ENCODE results near the gene SLC38A8. TPM values are rescaled to one million over a fixed set of nuclear protein-coding genes. Genes with fewer than 3 reads are reported as not detected.

SLC38A8 gene
- total RNA-seq, 1 experiment from 2014 or later: 0.35 TPM

DNA sequence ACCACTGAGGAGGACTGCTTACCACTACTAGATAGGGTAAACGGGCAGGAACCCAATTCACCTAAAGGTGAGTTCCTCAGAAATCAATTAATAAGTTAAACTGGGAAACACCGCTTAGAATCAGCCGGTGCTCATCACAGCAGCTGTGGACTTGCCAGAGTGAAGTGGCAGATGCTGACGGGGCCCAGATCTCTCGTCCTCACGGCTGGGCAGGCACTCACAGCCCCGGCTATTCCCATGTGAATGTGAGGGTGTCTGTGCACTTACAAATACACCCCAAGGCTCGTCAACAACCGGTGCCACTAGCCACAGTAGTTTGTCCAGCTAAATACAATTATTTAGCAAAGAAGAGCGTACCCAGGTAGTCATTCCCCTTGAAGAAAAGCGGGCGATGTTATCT is 44.4 kb upstream of the SLC38A8 start:
- no peak overlapping the region for H4K91ac ChIP-seq (ENCODE audit: insufficient read length, low read depth, low read length)
- no peak overlapping the region for H2BK20ac ChIP-seq (ENCODE audit: low read depth, low read length, poor library complexity, severe bottlenecking)
- no CpG with 5 or more reads among the region's 12 CpGs for WGBS (ENCODE audit: extremely low coverage, insufficient read length, low lambda C conversion rate)
- H2AK5ac ChIP-seq (ENCODE audit: insufficient read length, low read length): no peak overlapping the region
- no peak overlapping the region for H2BK12ac ChIP-seq (ENCODE audit: insufficient read length, low read depth, low read length)
- H3K4me2 ChIP-seq (ENCODE audit: insufficient read depth, insufficient read length, low read length): no peak overlapping the region
- H4K20me1 ChIP-seq (ENCODE audit: control insufficient read depth, insufficient read depth, insufficient read length): peaks cover 2% of the 10 kb centered on the region
- H3K27me3 ChIP-seq (ENCODE audit: insufficient read depth, low read length): no peaks in the 10 kb centered on the region
- DNase-seq: no peak
- H3K9ac ChIP-seq (ENCODE audit: extremely low read depth, insufficient read length, low read length): no peak overlapping the region
- no peak overlapping the region for H3K27ac ChIP-seq (ENCODE audit: insufficient read length, low read depth, low read length)
- H3T11ph ChIP-seq (ENCODE audit: low read length): no peak overlapping the region
- H3K27me3 Mint-ChIP-seq (ENCODE audit: low read depth): no peaks in the 10 kb centered on the region
- no peak overlapping the region for H3K56ac ChIP-seq (ENCODE audit: insufficient read length, low read depth, low read length)
- H3K79me2 ChIP-seq (ENCODE audit: insufficient read depth, low read length): no peaks in the 10 kb centered on the region
- no peak overlapping the region for H2BK15ac ChIP-seq (ENCODE audit: low read depth, low read length)
- no peak overlapping the region for H3K18ac ChIP-seq (ENCODE audit: insufficient read length, low read depth, low read length)
- H3K4me1 Mint-ChIP-seq: no peaks in the 10 kb centered on the region
- H4K5ac ChIP-seq (ENCODE audit: insufficient read length, low read depth, low read length): no peak overlapping the region
- TF ChIP-seq, protein P1, sequence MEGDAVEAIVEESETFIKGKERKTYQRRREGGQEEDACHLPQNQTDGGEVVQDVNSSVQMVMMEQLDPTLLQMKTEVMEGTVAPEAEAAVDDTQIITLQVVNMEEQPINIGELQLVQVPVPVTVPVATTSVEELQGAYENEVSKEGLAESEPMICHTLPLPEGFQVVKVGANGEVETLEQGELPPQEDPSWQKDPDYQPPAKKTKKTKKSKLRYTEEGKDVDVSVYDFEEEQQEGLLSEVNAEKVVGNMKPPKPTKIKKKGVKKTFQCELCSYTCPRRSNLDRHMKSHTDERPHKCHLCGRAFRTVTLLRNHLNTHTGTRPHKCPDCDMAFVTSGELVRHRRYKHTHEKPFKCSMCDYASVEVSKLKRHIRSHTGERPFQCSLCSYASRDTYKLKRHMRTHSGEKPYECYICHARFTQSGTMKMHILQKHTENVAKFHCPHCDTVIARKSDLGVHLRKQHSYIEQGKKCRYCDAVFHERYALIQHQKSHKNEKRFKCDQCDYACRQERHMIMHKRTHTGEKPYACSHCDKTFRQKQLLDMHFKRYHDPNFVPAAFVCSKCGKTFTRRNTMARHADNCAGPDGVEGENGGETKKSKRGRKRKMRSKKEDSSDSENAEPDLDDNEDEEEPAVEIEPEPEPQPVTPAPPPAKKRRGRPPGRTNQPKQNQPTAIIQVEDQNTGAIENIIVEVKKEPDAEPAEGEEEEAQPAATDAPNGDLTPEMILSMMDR (conservative IDR thresholded peaks at IDR 0.05): no peak
- H3K36me3 Mint-ChIP-seq (ENCODE audit: insufficient read depth in 1 of 3, low read depth in 3 of 3): peaks cover 5 to 77% (median 54%) of the 10 kb centered on the region in 3 experiments; a peak in 6 of 7 replicates
- no peak overlapping the region for H3K4ac ChIP-seq (ENCODE audit: low read depth, low read length)
- H3K27ac Mint-ChIP-seq: no peak overlapping the region
- no peaks in the 10 kb centered on the region for H3K9me3 ChIP-seq (ENCODE audit: control insufficient read depth, low read depth, low read length)
- H3K4me3 Mint-ChIP-seq: no peak overlapping the region
- no peak overlapping the region for H4K8ac ChIP-seq (replicated peaks; ENCODE audit: insufficient read length, low read depth, low read length)
- H3K9me3 Mint-ChIP-seq: no peaks in the 10 kb centered on the region
- no peak overlapping the region for H3K14ac ChIP-seq (ENCODE audit: insufficient read depth, low read length)
- no peak overlapping the region for H2BK120ac ChIP-seq (ENCODE audit: low read depth, low read length, poor library complexity, severe bottlenecking)
- no peak overlapping the region for H2AFZ ChIP-seq (ENCODE audit: low read length)
- no peak overlapping the region for H3K23ac ChIP-seq (ENCODE audit: insufficient read length, low read depth, low read length)
- no peak overlapping the region for H2BK5ac ChIP-seq (ENCODE audit: insufficient read length, low read length)
- no peaks in the 10 kb centered on the region for H3K23me2 ChIP-seq (ENCODE audit: insufficient read length, low read depth, low read length, poor library complexity, severe bottlenecking)
- H3K79me1 ChIP-seq (ENCODE audit: insufficient read depth, low read depth, low read length, poor library complexity, severe bottlenecking): no peaks in the 10 kb centered on the region
- H3K4me1 ChIP-seq (ENCODE audit: insufficient read depth, low read length): no peaks in the 10 kb centered on the region
